ACC112 (cell line): ENCODE results near the gene BBS7.

ENCODE experiments used
- H2AFZ ChIP-seq: fragments of 200-600 bp; sonication (generic); one replicate; pipeline ENCODE4 v1.6.0; 2017; ENCODE audit warnings: antibody characterized with exemption, low read length; ENCODE audit not compliant: unreplicated experiment
- H3K27ac ChIP-seq: fragments of 200-600 bp; sonication (generic); 2 replicates; pipeline ENCODE4 v1.5.1; 2014; ENCODE audit warnings: low read depth, mild to moderate bottlenecking, antibody characterized with exemption, low read length, moderate library complexity
- H3K27me3 ChIP-seq: fragments of 200-600 bp; sonication (generic); 2 replicates; pipeline ENCODE4 v1.6.1; 2014; ENCODE audit warnings: mild to moderate bottlenecking, antibody characterized with exemption, low read length, moderate library complexity, mixed read lengths; ENCODE audit not compliant: insufficient read depth
- H3K36me3 ChIP-seq: fragments of 200-600 bp; sonication (generic); 2 replicates; pipeline ENCODE4 v1.6.1; 2016; ENCODE audit warnings: mild to moderate bottlenecking, antibody characterized with exemption, low read length, moderate library complexity, mixed read lengths; ENCODE audit not compliant: insufficient read depth
- H3K4me1 ChIP-seq: fragments of 200-600 bp; sonication (generic); one replicate; pipeline ENCODE4 v1.6.1; 2016; ENCODE audit warnings: low read length, mixed read lengths; ENCODE audit not compliant: insufficient read depth, unreplicated experiment, control insufficient read depth
- H3K4me3 ChIP-seq: fragments of 200-600 bp; sonication (generic); 2 replicates; pipeline ENCODE4 v1.5.1; 2014; ENCODE audit warnings: mild to moderate bottlenecking, low read depth, low read length
- H3K79me2 ChIP-seq: fragments of 200-600 bp; sonication (generic); one replicate; pipeline ENCODE4 v1.6.0; 2016; ENCODE audit warnings: low read length; ENCODE audit not compliant: control insufficient read depth, unreplicated experiment, insufficient read depth

Gene BBS7

GRCh38 chr4:121869841-121870822 lies at the start of gene BBS7:
TSS of gene BBS7 (minus strand) at chr4:121870474. CDS start at chr4:121870313, 161 bp downstream.
- H2AFZ ChIP-seq, result peak within 1 kb of the TSS; percentile 90
- H3K27me3 ChIP-seq, result no peaks in the 10 kb centered on the region
- H3K27ac ChIP-seq, result peak within 1 kb of the TSS; percentile 45; the same call in 1 of the 2 replicates
- peaks cover 25% of the 10 kb centered on the region for H3K36me3 ChIP-seq
- peaks cover 14% of the 10 kb centered on the region for H3K79me2 ChIP-seq
- H3K4me1 ChIP-seq, result peaks cover 8% of the 10 kb centered on the region
- peak within 1 kb of the TSS; percentile 84 for H3K4me3 ChIP-seq

- Histone ChIP-seq H3K79me2 (no peaks in the 10 kb centered on the region), H3K36me3 (no peaks in the 10 kb centered on the region), H3K27me3 (peaks cover 4% of the 10 kb centered on the region; the same call in 1 of the 2 replicates), H2AFZ (no peak overlapping the region), H3K4me3 (no peak overlapping the region), H3K27ac (no peak overlapping the region), H3K4me1 (no peaks in the 10 kb centered on the region)
Measured at GRCh38 chr4:121913667-121914066, 43.4 kb upstream of the BBS7 start.

GRCh38 chr4:121908346-121908745 lies 38.1 kb upstream of the BBS7 start:
- no peak overlapping the region for H3K4me3 ChIP-seq
- H3K79me2 ChIP-seq, result no peaks in the 10 kb centered on the region
- no peaks in the 10 kb centered on the region for H3K36me3 ChIP-seq
- H3K27ac ChIP-seq, result no peak overlapping the region
- H2AFZ ChIP-seq, result no peak overlapping the region
- no peaks in the 10 kb centered on the region for H3K27me3 ChIP-seq
- no peaks in the 10 kb centered on the region for H3K4me1 ChIP-seq

- Histone ChIP-seq H2AFZ (no peak overlapping the region), H3K4me1 (no peaks in the 10 kb centered on the region), H3K36me3 (no peaks in the 10 kb centered on the region), H3K27me3 (no peaks in the 10 kb centered on the region), H3K27ac (no peak overlapping the region), H3K4me3 (no peak overlapping the region), H3K79me2 (no peaks in the 10 kb centered on the region)
Measured at GRCh38 chr4:121900132-121900983, 30.1 kb upstream of the BBS7 start.

GRCh38 chr4:121898150-121898549 lies 27.9 kb upstream of the BBS7 start:
- Histone ChIP-seq H3K27me3 (no peaks in the 10 kb centered on the region), H3K4me3 (no peak overlapping the region), H3K79me2 (no peaks in the 10 kb centered on the region), H3K27ac (no peak overlapping the region), H3K36me3 (no peaks in the 10 kb centered on the region), H3K4me1 (no peaks in the 10 kb centered on the region), H2AFZ (no peak overlapping the region)

GRCh38 chr4:121888134-121888533 lies 17.9 kb upstream of the BBS7 start:
- Histone ChIP-seq H3K27me3 (0 out of 2 replicates have a peak, but pooled peaks cover 4% of the 10 kb centered on the region), H3K4me1 (no peaks in the 10 kb centered on the region), H3K4me3 (no peak overlapping the region), H2AFZ (no peak overlapping the region), H3K79me2 (no peaks in the 10 kb centered on the region), H3K27ac (no peak overlapping the region), H3K36me3 (no peaks in the 10 kb centered on the region)

- Histone ChIP-seq H3K27me3 (0 out of 2 replicates have a peak, but pooled peaks cover 4% of the 10 kb centered on the region), H2AFZ (no peak overlapping the region), H3K27ac (no peak overlapping the region), H3K79me2 (no peaks in the 10 kb centered on the region), H3K4me1 (no peaks in the 10 kb centered on the region), H3K36me3 (no peaks in the 10 kb centered on the region), H3K4me3 (no peak overlapping the region)
Measured at GRCh38 chr4:121885115-121885514, 14.8 kb upstream of the BBS7 start.

GRCh38 chr4:121881158-121881557 lies 10.9 kb upstream of the BBS7 start:
- Histone ChIP-seq H3K27ac (no peak overlapping the region), H3K4me3 (no peak overlapping the region), H3K4me1 (no peaks in the 10 kb centered on the region), H3K36me3 (no peaks in the 10 kb centered on the region), H3K79me2 (no peaks in the 10 kb centered on the region), H3K27me3 (0 out of 2 replicates have a peak, but pooled peaks cover 4% of the 10 kb centered on the region), H2AFZ (no peak overlapping the region)

- Histone ChIP-seq H3K36me3 (no peaks in the 10 kb centered on the region), H2AFZ (no peak overlapping the region), H3K27ac (no peak overlapping the region), H3K27me3 (no peaks in the 10 kb centered on the region), H3K79me2 (no peaks in the 10 kb centered on the region), H3K4me3 (no peak overlapping the region), H3K4me1 (no peaks in the 10 kb centered on the region)
Measured at GRCh38 chr4:121879135-121879534, 8.9 kb upstream of the BBS7 start.

GRCh38 chr4:121877041-121877773 lies 6.9 kb upstream of the BBS7 start:
- H2AFZ ChIP-seq, result no peak overlapping the region
- no peaks in the 10 kb centered on the region for H3K79me2 ChIP-seq
- H3K4me1 ChIP-seq, result no peaks in the 10 kb centered on the region
- no peak overlapping the region for H3K4me3 ChIP-seq
- H3K27me3 ChIP-seq, result no peaks in the 10 kb centered on the region
- no peaks in the 10 kb centered on the region for H3K36me3 ChIP-seq
- H3K27ac ChIP-seq, result no peak overlapping the region
